ENCODE measurements around the gene FBRS. TPM values are rescaled to one million over a fixed set of nuclear protein-coding genes. Genes with fewer than 3 reads are reported as not detected.

The FBRS gene
- total and polyA plus RNA-seq, 2 of the 13 experiments (the other 11 are each of a cell fraction or from before 2014, with no cell fraction given): 13.7 to 16.2 TPM

DNA sequence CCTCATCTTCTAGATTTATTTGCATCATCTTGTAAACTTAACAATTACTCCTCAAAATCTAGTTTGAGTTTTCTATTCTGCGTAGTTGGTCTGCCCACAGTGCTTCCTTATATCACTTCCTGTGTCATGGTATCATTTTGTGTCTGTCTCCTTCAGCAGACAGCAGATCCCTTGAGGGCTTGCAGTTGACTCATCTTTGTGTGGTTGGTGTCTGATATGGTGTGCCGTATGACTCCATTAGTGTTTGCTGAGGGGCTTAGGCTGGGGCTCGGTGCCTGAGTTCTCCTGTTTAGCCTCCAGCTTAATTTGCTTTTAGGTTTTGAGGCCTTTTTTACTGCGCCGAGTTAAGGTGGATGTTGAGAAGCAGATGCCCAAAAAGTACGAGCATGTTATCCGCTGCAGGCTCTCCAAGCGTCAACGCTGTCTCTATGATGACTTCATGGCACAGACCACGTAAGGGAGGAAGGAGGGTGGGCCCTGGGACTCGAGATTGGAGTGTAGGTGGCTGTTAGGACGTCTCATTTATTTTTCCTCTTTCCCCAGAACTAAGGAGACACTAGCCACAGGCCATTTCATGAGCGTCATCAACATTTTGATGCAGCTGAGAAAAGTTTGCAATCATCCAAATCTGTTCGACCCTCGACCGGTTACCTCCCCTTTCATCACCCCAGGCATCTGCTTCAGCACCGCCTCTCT, 57.7 kb downstream of the FBRS start:
- H3K27ac ChIP-seq (ENCODE audit: extremely low read length, insufficient read depth, low read length): no peak overlapping the region

More for the DNA sequence above, 57.7 kb downstream of the FBRS start:
- in situ Hi-C loops (cut with HindIII; ENCODE audit: extremely low pct_ligation_motif_present, low pct_unique_long_range_greater_than_20kb) (no loop called here), intact Hi-C loops (cut with micrococcal nuclease; ENCODE audit: unreplicated experiment) (no loop called here)
- no TSS peak for BruUV-seq (replicated peaks)
- TF ChIP-seq ZBTB44 (CRISPR knock-in tag; IDR thresholded peaks at IDR 0.05) (no peak), ZBTB21 (CRISPR knock-in tag; IDR thresholded peaks at IDR 0.05) (no peak), ETS1 (CRISPR knock-in tag; IDR thresholded peaks at IDR 0.05) (no peak), STAG1 (CRISPR knock-in tag; IDR thresholded peaks at IDR 0.05) (no peak), NFYC (CRISPR knock-in tag; IDR thresholded peaks at IDR 0.05) (no peak), ZMAT5 (CRISPR knock-in tag; IDR thresholded peaks at IDR 0.05; ENCODE audit: borderline replicate concordance, low read depth) (no peak), CHD4 (IDR thresholded peaks at IDR 0.05; ENCODE audit: borderline replicate concordance, low read length) (no peak), MAFK (conservative IDR thresholded peaks at IDR 0.05 in 1 of 2, IDR thresholded peaks at IDR 0.05 in 1 of 2; ENCODE audit: low read length in 2 of 2) (no peak)
- TF ChIP-seq, protein P1, sequence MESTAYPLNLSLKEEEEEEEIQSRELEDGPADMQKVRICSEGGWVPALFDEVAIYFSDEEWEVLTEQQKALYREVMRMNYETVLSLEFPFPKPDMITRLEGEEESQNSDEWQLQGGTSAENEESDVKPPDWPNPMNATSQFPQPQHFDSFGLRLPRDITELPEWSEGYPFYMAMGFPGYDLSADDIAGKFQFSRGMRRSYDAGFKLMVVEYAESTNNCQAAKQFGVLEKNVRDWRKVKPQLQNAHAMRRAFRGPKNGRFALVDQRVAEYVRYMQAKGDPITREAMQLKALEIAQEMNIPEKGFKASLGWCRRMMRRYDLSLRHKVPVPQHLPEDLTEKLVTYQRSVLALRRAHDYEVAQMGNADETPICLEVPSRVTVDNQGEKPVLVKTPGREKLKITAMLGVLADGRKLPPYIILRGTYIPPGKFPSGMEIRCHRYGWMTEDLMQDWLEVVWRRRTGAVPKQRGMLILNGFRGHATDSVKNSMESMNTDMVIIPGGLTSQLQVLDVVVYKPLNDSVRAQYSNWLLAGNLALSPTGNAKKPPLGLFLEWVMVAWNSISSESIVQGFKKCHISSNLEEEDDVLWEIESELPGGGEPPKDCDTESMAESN (CRISPR knock-in tag; conservative IDR thresholded peaks at IDR 0.05): no peak
- TF ChIP-seq, protein P2, sequence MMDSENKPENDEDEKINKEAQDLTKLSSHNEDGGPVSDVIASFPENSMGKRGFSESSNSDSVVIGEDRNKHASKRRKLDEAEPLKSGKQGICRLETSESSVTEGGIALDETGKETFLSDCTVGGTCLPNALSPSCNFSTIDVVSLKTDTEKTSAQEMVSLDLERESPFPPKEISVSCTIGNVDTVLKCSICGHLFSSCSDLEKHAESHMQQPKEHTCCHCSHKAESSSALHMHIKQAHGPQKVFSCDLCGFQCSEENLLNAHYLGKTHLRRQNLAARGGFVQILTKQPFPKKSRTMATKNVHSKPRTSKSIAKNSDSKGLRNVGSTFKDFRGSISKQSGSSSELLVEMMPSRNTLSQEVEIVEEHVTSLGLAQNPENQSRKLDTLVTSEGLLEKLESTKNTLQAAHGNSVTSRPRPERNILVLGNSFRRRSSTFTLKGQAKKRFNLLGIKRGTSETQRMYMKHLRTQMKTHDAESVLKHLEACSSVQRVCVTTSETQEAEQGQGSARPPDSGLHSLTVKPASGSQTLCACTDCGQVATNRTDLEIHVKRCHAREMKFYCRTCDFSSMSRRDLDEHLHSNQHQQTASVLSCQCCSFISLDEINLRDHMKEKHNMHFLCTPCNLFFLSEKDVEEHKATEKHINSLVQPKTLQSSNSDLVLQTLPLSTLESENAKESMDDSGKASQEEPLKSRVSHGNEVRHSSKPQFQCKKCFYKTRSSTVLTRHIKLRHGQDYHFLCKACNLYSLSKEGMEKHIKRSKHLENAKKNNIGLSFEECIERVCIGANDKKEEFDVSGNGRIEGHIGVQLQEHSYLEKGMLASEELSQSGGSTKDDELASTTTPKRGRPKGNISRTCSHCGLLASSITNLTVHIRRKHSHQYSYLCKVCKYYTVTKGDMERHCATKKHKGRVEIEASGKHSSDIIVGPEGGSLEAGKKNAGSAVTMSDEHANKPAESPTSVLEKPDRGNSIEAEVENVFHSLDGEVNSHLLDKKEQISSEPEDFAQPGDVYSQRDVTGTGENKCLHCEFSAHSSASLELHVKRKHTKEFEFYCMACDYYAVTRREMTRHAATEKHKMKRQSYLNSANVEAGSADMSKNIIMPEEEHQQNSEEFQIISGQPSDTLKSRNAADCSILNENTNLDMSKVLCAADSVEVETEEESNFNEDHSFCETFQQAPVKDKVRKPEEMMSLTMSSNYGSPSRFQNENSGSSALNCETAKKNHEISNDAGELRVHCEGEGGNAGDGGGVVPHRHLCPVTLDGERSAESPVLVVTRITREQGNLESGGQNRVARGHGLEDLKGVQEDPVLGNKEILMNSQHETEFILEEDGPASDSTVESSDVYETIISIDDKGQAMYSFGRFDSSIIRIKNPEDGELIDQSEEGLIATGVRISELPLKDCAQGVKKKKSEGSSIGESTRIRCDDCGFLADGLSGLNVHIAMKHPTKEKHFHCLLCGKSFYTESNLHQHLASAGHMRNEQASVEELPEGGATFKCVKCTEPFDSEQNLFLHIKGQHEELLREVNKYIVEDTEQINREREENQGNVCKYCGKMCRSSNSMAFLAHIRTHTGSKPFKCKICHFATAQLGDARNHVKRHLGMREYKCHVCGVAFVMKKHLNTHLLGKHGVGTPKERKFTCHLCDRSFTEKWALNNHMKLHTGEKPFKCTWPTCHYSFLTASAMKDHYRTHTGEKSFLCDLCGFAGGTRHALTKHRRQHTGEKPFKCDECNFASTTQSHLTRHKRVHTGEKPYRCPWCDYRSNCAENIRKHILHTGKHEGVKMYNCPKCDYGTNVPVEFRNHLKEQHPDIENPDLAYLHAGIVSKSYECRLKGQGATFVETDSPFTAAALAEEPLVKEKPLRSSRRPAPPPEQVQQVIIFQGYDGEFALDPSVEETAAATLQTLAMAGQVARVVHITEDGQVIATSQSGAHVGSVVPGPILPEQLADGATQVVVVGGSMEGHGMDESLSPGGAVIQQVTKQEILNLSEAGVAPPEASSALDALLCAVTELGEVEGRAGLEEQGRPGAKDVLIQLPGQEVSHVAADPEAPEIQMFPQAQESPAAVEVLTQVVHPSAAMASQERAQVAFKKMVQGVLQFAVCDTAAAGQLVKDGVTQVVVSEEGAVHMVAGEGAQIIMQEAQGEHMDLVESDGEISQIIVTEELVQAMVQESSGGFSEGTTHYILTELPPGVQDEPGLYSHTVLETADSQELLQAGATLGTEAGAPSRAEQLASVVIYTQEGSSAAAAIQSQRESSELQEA (CRISPR knock-in tag; IDR thresholded peaks at IDR 0.05; ENCODE audit: not compliant biosample characterization): no peak
- Histone ChIP-seq H3K9ac (ENCODE audit: insufficient read depth, low read depth, low read length) (no peak overlapping the region), H3K79me2 (ENCODE audit: insufficient read depth, low read length) (peaks cover 2% of the 10 kb centered on the region), H4K20me1 (ENCODE audit: insufficient read depth, low read length) (no peaks in the 10 kb centered on the region), H3K4me2 (ENCODE audit: low read depth, low read length) (no peak overlapping the region), H3K4me3 (replicated peaks in 1 of 3; ENCODE audit: insufficient read depth in 1 of 3, low read depth in 2 of 3, low read length in 3 of 3) (no peak overlapping the region), H3K4me1 (ENCODE audit: insufficient read depth, low read length) (peaks cover 8% of the 10 kb centered on the region), H3K9me3 (ENCODE audit: low read length) (no peaks in the 10 kb centered on the region), H3K27me3 (ENCODE audit: control insufficient read depth in 1 of 2, insufficient read depth in 2 of 2, low read length in 2 of 2) (no peaks in the 10 kb centered on the region), H3K36me3 (replicated peaks in 1 of 2; ENCODE audit: control insufficient read depth in 1 of 2, insufficient read depth in 2 of 2, low read length in 2 of 2) (peaks cover 62 to 87% of the 10 kb centered on the region in 2 experiments), H2AFZ (ENCODE audit: low read length) (no peak overlapping the region)
- ATAC-seq (no peak), DNase-seq (ENCODE audit: low spot score) (no peak), FAIRE-seq (no peak)
- 97% methylated on average over 17 of the region's 17 CpGs for WGBS (ENCODE audit: low lambda C conversion rate)
- ChIA-PET POLR2A (no interaction called here), CTCF (ENCODE audit: low intra/inter-chr PET ratio, low total read pairs) (no interaction called here)
